AG04450 (cell line): ENCODE results near the gene MED9. TPM values are rescaled to one million over a fixed set of nuclear protein-coding genes. Genes with fewer than 3 reads are reported as not detected.

Experiments
- CTCF ChIA-PET: fragments of 300-600, 350-600 bp; formaldehyde crosslinking; extraction: SDS; loops from one replicate; lab custom pipeline; 2022; ENCODE audit warnings: antibody characterized with exemption, inconsistent platforms; lab: Charles Lee
- POLR2A ChIA-PET: fragments of 350-600 bp; formaldehyde crosslinking; extraction: SDS; loops from one replicate; lab custom pipeline; 2021; ENCODE audit warnings: antibody characterized with exemption, inconsistent platforms; lab: Yijun Ruan, JAX
- DNase-seq: peaks from one replicate; pipeline ENCODE4 v3.0.0-alpha.2; 2011; ENCODE audit warnings: low read depth, low spot score
- H3K27ac ChIP-seq: one replicate; pipeline ENCODE4 v1.5.1; 2012; ENCODE audit warnings: low read depth, low read length, control low read depth
- H3K27me3 ChIP-seq: one replicate; pipeline ENCODE4 v1.6.0; 2012; ENCODE audit warnings: low read length; ENCODE audit not compliant: control insufficient read depth, insufficient read depth
- H3K4me3 ChIP-seq: 2 replicates; pipeline ENCODE4 v1.5.1; 2011; ENCODE audit warnings: mild to moderate bottlenecking, low read depth, low read length, control low read depth
- H3K9me3 ChIP-seq: 2 replicates; pipeline ENCODE4 v1.5.1; 2012; ENCODE audit warnings: low read length; ENCODE audit not compliant: control insufficient read depth, insufficient read depth
- CTCF ChIP-seq: IDR thresholded peaks from 2 replicates; pipeline ENCODE4 v1.5.1; 2011; ENCODE audit warnings: low read depth, low read length, control low read depth, inconsistent platforms
- polyA plus RNA-seq: library from polyadenylated mRNA; depleted of rRNA; stranded (reverse); fragments of >200 nt; gene quantifications from 2 replicates; pipeline ENCODE4 v1.2.3, GENCODE V29; 2011; rRNA removed
- small RNA-seq: library from RNA; depleted of rRNA; stranded (forward); fragments of <200 nt; gene quantifications from one replicate; pipeline ENCODE3, GENCODE V24; 2012; ENCODE audit warnings: low read depth; ENCODE audit not compliant: insufficient read length

MED9 gene
- polyA plus RNA-seq, 1 experiment: 11.6 TPM

- Histone ChIP-seq H3K9me3 (no peaks in the 10 kb centered on the region; the same call in 1 of the 2 replicates), H3K4me3 (no peak overlapping the region), H3K27ac (no peak overlapping the region), H3K27me3 (no peaks in the 10 kb centered on the region)
- no peak for TF ChIP-seq CTCF
- DNase-seq: no peak
- POLR2A ChIA-PET: no interaction called here
- CTCF ChIA-PET: no interaction called here
Observed at GRCh38 chr17:17540278-17540906, 63.6 kb downstream of the MED9 start.

- TF ChIP-seq CTCF: no peak
- no peak overlapping the region for H3K4me3 ChIP-seq
- H3K27ac ChIP-seq: no peak overlapping the region
- POLR2A ChIA-PET: no interaction called here
- CTCF ChIA-PET: no interaction called here
- H3K9me3 ChIP-seq: no peaks in the 10 kb centered on the region; the same call in 1 of the 2 replicates
- H3K27me3 ChIP-seq: no peaks in the 10 kb centered on the region
- no peak for DNase-seq
Observed at GRCh38 chr17:17540935-17541639, 64.3 kb downstream of the MED9 start.

- no peaks in the 10 kb centered on the region for H3K27me3 ChIP-seq
- no peaks in the 10 kb centered on the region; the same call in 1 of the 2 replicates for H3K9me3 ChIP-seq
- CTCF ChIA-PET: no interaction called here
- no peak for DNase-seq
- TF ChIP-seq CTCF: no peak
- no peak overlapping the region for H3K27ac ChIP-seq
- no peak overlapping the region for H3K4me3 ChIP-seq
- POLR2A ChIA-PET: no interaction called here
Observed at GRCh38 chr17:17541640-17542001, 64.8 kb downstream of the MED9 start.

Small RNA genes lying within 50 kb of the gene (small RNA-seq; reads per million reads assigned to genes)
- gene RF00019: not detected

Other genes starting within 250 kb of the MED9 start
- gene FLCN, start 239.8 kb upstream of the MED9 start, polyA plus RNA-seq: 13.7 and 17.8 TPM in 2 replicates
- 79.3 and 91.2 TPM in 2 replicates for gene COPS3, start 195.8 kb upstream of the MED9 start, polyA plus RNA-seq
- gene NT5M, start 173.6 kb upstream of the MED9 start, polyA plus RNA-seq: 0.22 and 0.36 TPM in 2 replicates
- gene RASD1, start 19.4 kb downstream of the MED9 start, polyA plus RNA-seq: 0.55 and 0.91 TPM in 2 replicates
- 14.9 and 23.2 TPM in 2 replicates for gene PEMT, start 114.7 kb downstream of the MED9 start, polyA plus RNA-seq
- gene RAI1, start 204.5 kb downstream of the MED9 start, polyA plus RNA-seq: 2.1 and 3.2 TPM in 2 replicates